Prostate gland (tissue), 2 donors: ENCODE measurements around the gene ANXA9.

ENCODE experiments used
- POLR2AphosphoS5 ChIP-seq: sonication (generic); formaldehyde crosslinking; IDR thresholded peaks from one replicate; pipeline ENCODE4 v1.6.1; 2017; ENCODE audit warnings: antibody characterized with exemption
- TF ChIP-seq, protein P1 (sequence below), 4 experiments: fragments of 200-600 bp in 2 of 4; fragments of 450-650 bp in 2 of 4; sonication (generic) in 2 of 4; IDR thresholded peaks; 1 replicate in 3 of 4; 2 replicates in 1 of 4; pipeline ENCODE4 v1.5.1; 2016 to 2019; ENCODE audit warnings: antibody characterized with exemption in 4 of 4, mild to moderate bottlenecking in 2 of 4, moderate library complexity in 2 of 4

DNA sequence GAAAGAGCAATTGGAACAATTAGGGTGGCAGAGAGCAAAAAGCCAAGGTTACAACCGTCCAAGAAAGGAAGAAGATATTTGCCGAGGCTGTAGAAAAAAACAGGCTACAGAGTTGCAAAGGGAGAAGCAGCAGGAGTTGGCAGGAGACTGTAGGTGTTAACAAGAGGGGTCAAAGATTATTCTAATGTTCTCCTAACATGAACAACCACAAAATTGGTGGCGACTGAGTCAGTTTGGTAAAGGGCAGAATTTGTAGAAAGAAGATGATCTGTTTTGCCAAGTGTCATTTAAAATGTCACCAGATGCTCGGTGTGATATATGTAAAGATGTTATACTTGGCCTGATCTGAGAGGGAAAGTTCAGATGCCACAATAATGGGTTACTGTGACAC, 25.8 kb downstream of the ANXA9 start:
- TF ChIP-seq, protein P1, sequence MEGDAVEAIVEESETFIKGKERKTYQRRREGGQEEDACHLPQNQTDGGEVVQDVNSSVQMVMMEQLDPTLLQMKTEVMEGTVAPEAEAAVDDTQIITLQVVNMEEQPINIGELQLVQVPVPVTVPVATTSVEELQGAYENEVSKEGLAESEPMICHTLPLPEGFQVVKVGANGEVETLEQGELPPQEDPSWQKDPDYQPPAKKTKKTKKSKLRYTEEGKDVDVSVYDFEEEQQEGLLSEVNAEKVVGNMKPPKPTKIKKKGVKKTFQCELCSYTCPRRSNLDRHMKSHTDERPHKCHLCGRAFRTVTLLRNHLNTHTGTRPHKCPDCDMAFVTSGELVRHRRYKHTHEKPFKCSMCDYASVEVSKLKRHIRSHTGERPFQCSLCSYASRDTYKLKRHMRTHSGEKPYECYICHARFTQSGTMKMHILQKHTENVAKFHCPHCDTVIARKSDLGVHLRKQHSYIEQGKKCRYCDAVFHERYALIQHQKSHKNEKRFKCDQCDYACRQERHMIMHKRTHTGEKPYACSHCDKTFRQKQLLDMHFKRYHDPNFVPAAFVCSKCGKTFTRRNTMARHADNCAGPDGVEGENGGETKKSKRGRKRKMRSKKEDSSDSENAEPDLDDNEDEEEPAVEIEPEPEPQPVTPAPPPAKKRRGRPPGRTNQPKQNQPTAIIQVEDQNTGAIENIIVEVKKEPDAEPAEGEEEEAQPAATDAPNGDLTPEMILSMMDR (IDR thresholded peaks at IDR 0.05): no peak
- TF ChIP-seq POLR2AphosphoS5: no peak
